GM03348 (cell line): ENCODE results near the gene LYAR.
A peak's percentile ranks its signal among the peaks of the same experiment; 100 is the strongest.
"Not testable (repeated sequence)": the region's sequence is repeated elsewhere in the genome, so short reads cannot be mapped to it uniquely, and the experiment has no call there.

ENCODE experiments used
- DNase-seq: peaks from one replicate; pipeline ENCODE4 v3.0.0; 2012; ENCODE audit warnings: low spot score

The LYAR gene

DNA sequence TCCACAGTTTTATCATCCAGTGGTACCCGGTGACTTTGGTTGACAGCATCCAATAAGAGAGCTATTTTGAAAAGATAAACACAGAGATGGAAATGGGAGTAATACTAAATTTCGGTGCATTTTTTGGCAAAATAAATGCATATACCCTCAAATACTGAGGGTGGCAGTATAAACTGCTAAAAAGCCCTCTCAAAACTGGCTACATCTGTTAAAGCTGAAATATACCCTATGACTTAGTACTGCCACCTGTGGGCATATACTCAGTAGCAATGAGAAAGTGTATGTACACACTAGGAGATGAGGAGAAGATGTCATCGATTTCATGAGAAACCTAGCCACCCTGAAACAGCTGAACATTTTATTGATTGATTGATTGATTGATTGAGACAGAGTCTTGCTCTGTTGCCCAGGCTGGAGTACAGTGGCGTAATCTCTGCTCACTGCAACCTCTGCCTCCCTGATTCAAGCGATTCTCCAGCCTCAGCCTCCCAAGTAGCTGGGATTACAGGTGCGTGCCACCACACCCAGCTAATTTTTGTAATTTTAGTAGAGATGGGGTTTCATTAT is 29.7 kb downstream of the LYAR start:
- peak; percentile 68 for DNase-seq

DNA sequence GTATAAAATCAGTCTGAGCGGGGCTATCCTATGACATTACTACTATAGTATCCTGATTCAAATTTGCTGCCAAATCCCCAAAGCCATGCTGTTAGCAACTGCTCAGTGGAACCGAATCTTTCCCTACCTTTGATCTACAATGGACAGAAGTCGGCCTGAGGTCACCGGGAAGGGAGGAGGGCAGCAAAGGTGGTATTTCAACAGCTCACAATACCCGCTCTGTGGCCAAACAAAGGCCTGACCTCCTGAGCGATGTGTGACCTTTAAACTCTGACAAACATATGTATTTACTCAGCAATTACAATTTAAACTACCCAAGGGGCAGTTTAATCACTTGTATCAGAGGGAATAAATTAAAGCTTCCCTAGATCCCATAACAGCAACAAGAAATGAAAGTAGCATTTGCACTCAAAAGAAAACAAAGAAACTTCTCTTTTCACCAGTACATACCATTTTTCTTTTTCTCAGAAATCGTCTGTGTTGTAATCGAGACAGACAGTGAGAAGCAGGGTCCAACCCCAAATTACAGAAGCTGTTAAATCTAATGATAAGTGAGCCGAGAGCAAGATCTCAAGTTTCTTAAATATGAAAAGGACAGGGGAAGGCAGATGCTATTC is 30.4 kb downstream of the LYAR start:
- DNase-seq, result no peak

GRCh38 chr4:4257705-4258104 is 32.2 kb downstream of the LYAR start:
- DNase-seq, result not testable (repeated sequence)

DNA sequence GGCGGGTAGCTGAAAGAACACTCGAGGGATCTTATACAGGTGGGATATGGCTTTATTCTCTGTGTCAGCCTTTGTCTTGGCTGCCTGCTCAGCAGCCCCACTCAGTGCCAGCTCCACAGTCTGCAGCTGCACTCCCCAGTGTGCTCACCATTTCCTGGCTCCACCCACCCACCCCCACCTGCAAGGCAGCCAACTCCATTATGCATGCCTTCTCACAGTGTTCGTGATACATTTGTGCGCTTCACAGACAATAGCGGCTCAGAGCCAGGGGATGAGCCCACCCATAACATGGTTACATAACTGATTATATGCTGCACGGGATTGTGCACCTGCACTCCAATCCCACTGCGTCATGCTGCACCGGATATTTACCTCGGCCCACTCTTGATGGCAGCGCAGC is 33.2 kb downstream of the LYAR start:
- DNase-seq, result no peak

DNA sequence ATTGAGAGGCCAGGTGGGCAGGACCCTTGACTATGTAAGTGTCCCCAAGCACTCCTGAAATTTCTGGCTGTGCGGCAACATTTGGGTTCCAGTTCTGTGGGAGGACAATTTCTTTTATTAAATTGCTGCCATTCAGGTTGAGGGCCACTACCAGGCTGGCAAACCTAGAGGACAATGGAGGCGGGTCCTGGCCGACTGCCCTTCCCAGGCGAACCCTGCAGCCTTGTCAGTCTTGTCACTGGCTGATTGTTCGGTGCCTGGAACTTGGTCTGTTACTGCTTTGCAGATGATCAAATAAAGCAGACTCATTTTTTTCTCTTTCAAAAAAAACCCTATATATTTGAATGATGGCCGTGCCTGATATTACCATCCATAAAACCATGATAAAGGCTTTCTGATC is 35.3 kb downstream of the LYAR start:
- no peak for DNase-seq

- no peak for DNase-seq
Observed at GRCh38 chr4:4254199-4254598, 35.8 kb downstream of the LYAR start.

GRCh38 chr4:4249866-4250265 is 40.1 kb downstream of the LYAR start:
- DNase-seq, result no peak

GRCh38 chr4:4249342-4249741 is 40.6 kb downstream of the LYAR start:
- not testable (repeated sequence) for DNase-seq

GRCh38 chr4:4248885-4249203 is 41.1 kb downstream of the LYAR start:
- no peak for DNase-seq

GRCh38 chr4:4248029-4248884 is 41.7 kb downstream of the LYAR start, which contains the start of gene TMEM128:
TMEM128 (minus strand) TSS chr4:4248223; CDS start chr4:4248202, 21 bp downstream.
- DNase-seq, result peak; percentile 97

GRCh38 chr4:4247696-4248028 is 42.3 kb downstream of the LYAR start:
- no peak for DNase-seq

- DNase-seq, result no peak
Observed at GRCh38 chr4:4245172-4245571, 44.8 kb downstream of the LYAR start.

GRCh38 chr4:4239551-4239950 is 50.4 kb downstream of the LYAR start:
- not testable (repeated sequence) for DNase-seq

DNA sequence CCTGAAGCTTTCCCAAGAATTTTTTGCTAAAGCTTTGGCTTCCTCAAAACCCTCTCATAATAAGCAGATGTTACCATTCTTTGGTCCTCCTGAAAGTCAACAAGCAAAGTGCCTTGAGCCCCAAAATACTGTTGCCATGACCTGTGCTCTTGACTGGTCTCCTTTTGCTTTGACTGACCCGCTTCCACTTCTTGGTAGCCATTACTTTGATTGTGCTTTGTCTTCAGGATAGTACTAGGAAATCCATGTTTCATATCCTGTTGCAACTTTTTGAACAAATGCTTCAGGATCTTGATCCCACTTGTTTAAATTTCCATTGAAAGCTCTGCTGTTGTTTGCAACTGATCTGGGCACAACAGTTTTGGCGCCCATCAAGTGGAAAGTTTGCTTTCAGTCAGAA is 56.3 kb downstream of the LYAR start:
- no peak for DNase-seq

GRCh38 chr4:4228356-4228668 is 61.6 kb downstream of the LYAR start:
- DNase-seq, result no peak

DNA sequence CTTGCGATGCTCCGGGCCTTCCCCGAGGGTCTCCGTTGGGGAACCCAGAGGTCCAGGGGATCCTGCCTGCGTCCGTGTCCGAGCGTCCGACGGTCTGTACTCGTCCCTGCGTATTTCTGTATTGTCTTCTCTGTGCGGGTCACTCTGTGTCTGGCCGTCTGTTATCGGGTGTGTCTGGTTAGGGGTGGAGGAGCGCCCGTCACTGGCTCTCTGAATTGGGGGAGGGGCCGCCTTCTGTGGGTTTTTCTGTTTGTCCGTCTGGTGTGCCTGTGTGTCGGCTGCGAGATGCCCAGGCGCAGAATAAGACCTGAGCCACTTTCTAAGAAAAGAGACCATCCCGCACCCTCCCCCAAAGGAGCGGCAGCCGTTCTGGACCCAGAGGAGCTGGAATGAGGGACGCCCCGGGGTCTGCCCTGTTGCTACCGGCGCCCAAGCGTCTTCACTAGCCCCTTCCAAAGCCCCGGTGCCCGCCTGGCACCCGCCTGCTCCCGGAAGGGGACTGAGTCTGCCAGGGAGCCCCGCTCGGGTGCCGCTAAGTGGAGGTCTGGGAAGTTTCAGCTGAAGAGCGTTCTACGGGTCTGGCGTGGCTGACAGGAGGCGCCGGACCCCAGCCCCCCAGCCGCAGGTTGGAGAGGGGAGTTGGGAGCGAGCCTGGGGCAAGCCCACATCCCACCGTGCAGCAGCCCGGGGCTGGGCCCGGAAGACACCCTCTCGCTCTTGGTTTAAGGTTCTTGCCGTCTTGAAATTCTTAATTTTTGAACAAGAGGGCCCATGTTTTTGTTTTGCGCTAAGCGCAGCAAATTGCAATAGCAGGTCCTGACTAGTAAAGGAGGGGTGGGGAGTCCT is 62.2 kb downstream of the LYAR start:
- DNase-seq, result no peak

- DNase-seq, result no peak
Observed at GRCh38 chr4:4226606-4227438, 63.1 kb downstream of the LYAR start, which contains the start of gene OTOP1. OTOP1 (minus strand) TSS chr4:4226929; CDS start chr4:4226864, 65 bp downstream.

- no peak for DNase-seq
Observed at GRCh38 chr4:4225915-4226605, 63.9 kb downstream of the LYAR start.
